SK-N-SH (cell line): ENCODE measurements around the gene GALK2. TPM values are rescaled to one million over a fixed set of nuclear protein-coding genes. Genes with fewer than 3 reads are reported as not detected.

ENCODE experiments used
- CTCF ChIA-PET: fragments of 300-600, 350-600 bp; formaldehyde crosslinking; extraction: SDS; loops from one replicate; lab custom pipeline; 2021; lab: Yijun Ruan, JAX
- POLR2A ChIA-PET: fragments of 350-600 bp; sonication (Branson Sonifier 250); formaldehyde crosslinking; extraction: SDS; loops from one replicate; lab custom pipeline; 2020; ENCODE audit warnings: antibody characterized with exemption, inconsistent platforms; lab: Yijun Ruan, JAX
- DNase-seq: peaks from one replicate; pipeline ENCODE4 v3.0.0; 2012
- H2AFZ ChIP-seq: fragments of 200-600 bp; sonication (generic); 2 replicates; pipeline ENCODE4 v1.8.1; 2016; ENCODE audit warnings: antibody characterized with exemption, mild to moderate bottlenecking, low read depth
- H3F3A ChIP-seq: fragments of 200-600 bp; sonication (generic); replicated peaks from 2 replicates; pipeline ENCODE3; 2016; ENCODE audit warnings: antibody characterized with exemption, mild to moderate bottlenecking; ENCODE audit not compliant: insufficient read depth
- H3K27ac ChIP-seq, 2 experiments: fragments of 200-500 bp in 1 of 2; fragments of 200-600 bp in 1 of 2; sonication (Bioruptor generic) in 1 of 2; sonication (generic), shearing (Covaris generic) in 1 of 2; 2 replicates each; pipeline versions ENCODE4 v1.5.1 to v1.6.1; 2014 to 2016; ENCODE audit warnings: low read depth in 2 of 2, inconsistent platforms in 1 of 2, low read length in 1 of 2, mild to moderate bottlenecking in 1 of 2, mixed read lengths in 1 of 2
- H3K27me3 ChIP-seq: fragments of 200-600 bp; sonication (generic), shearing (Covaris generic); 2 replicates; pipeline ENCODE4 v1.6.1; 2016; ENCODE audit warnings: mixed run types; ENCODE audit not compliant: insufficient read depth
- H3K36me3 ChIP-seq, 2 experiments: fragments of 200-500 bp in 1 of 2; fragments of 200-600 bp in 1 of 2; sonication (Bioruptor generic) in 1 of 2; sonication (generic) in 1 of 2; replicated peaks in 1 of 2; 2 replicates each; pipeline versions ENCODE3 to v1.5.1; 2014 to 2016; ENCODE audit warnings: low read length in 1 of 2, mild to moderate bottlenecking in 1 of 2; ENCODE audit not compliant: insufficient read depth in 2 of 2, control insufficient read depth in 1 of 2
- H3K4me1 ChIP-seq, 2 experiments: fragments of 200-500 bp in 1 of 2; fragments of 200-600 bp in 1 of 2; sonication (Bioruptor generic) in 1 of 2; sonication (generic), shearing (Covaris generic) in 1 of 2; 2 replicates each; pipeline versions ENCODE4 v1.5.1 to v1.6.1; 2014 to 2016; ENCODE audit warnings: low read depth in 1 of 2, low read length in 1 of 2, mixed run types in 1 of 2; ENCODE audit not compliant: insufficient read depth in 2 of 2, control insufficient read depth in 1 of 2
- H3K4me2 ChIP-seq: fragments of 200-600 bp; sonication (generic), shearing (Covaris generic); 2 replicates; pipeline ENCODE4 v1.6.1; 2017; ENCODE audit warnings: mixed run types
- H3K4me3 ChIP-seq, 2 experiments: fragments of 200-500 bp in 1 of 2; fragments of 200-600 bp in 1 of 2; sonication (Bioruptor generic) in 1 of 2; sonication (generic), shearing (Covaris generic) in 1 of 2; 2 replicates each; pipeline versions ENCODE4 v1.5.1 to v1.8.1; 2014 to 2016; ENCODE audit warnings: low read depth in 2 of 2, inconsistent platforms in 1 of 2, low read length in 1 of 2, mild to moderate bottlenecking in 1 of 2, mixed read lengths in 1 of 2, moderate library complexity in 1 of 2
- H3K79me2 ChIP-seq: fragments of 200-600 bp; sonication (generic); 2 replicates; pipeline ENCODE4 v1.8.1; 2017; ENCODE audit warnings: mild to moderate bottlenecking; ENCODE audit not compliant: insufficient read depth
- H3K9ac ChIP-seq: fragments of 200-600 bp; sonication (generic); 2 replicates; pipeline ENCODE4 v1.6.1; 2017; ENCODE audit warnings: mixed run types
- H3K9me2 ChIP-seq: fragments of 200-600 bp; sonication (generic); 2 replicates; pipeline ENCODE4 v1.6.1; 2017; ENCODE audit warnings: mixed run types
- H3K9me3 ChIP-seq: fragments of 200-600 bp; sonication (generic); 2 replicates; pipeline ENCODE4 v1.6.1; 2017; ENCODE audit warnings: mixed run types, mild to moderate bottlenecking, moderate library complexity
- H4K20me1 ChIP-seq: fragments of 200-600 bp; sonication (generic); 2 replicates; pipeline ENCODE4 v1.6.1; 2017; ENCODE audit warnings: mild to moderate bottlenecking, mixed run types; ENCODE audit not compliant: insufficient read depth
- FOSL2 ChIP-seq: IDR thresholded peaks from 2 replicates; pipeline ENCODE4 v1.4.0; 2012; ENCODE audit warnings: low read depth, mild to moderate bottlenecking, moderate library complexity, borderline replicate concordance
- GATA2 ChIP-seq: sonication (generic); formaldehyde crosslinking; IDR thresholded peaks from 2 replicates; pipeline ENCODE4 v1.5.0; 2020; ENCODE audit warnings: mild to moderate bottlenecking, missing genetic modification reagents
- POLR2AphosphoS5 ChIP-seq: IDR thresholded peaks from 2 replicates; pipeline ENCODE4 v1.6.1; 2012; ENCODE audit warnings: low read depth, low read length
- RAD21 ChIP-seq: IDR thresholded peaks from 2 replicates; pipeline ENCODE4 v1.6.1; 2012; ENCODE audit warnings: mild to moderate bottlenecking, low read length
- RFX5 ChIP-seq: IDR thresholded peaks from 2 replicates; pipeline ENCODE4 v1.6.1; 2012; ENCODE audit warnings: mild to moderate bottlenecking, improper control_type of control experiment, low read length
- SIN3A ChIP-seq: IDR thresholded peaks from 2 replicates; pipeline ENCODE4 v1.6.1; 2012; ENCODE audit warnings: low read depth, mild to moderate bottlenecking, low read length, moderate library complexity, borderline replicate concordance
- SMC3 ChIP-seq: IDR thresholded peaks from 2 replicates; pipeline ENCODE4 v1.6.1; 2012; ENCODE audit warnings: low read depth, low read length, improper control_type of control experiment
- WGBS: methylation state at CpG from one replicate; pipeline ENCODE4 v1.1.6; 2017; ENCODE audit warnings: low lambda C conversion rate; 5-methylcytosine and 5-hydroxymethylcytosine counted together
- polyA plus RNA-seq, 3 experiments: library from polyadenylated mRNA; depleted of rRNA; stranded (reverse); fragments of >200 nt; gene quantifications; 2 replicates each; pipeline ENCODE4 v1.2.3, GENCODE V29; 2012
- TF ChIP-seq, protein P1 (sequence below): IDR thresholded peaks from 2 replicates; pipeline ENCODE4 v1.4.0; 2012; ENCODE audit warnings: low read depth, borderline replicate concordance
- TF ChIP-seq, protein P2 (sequence below): IDR thresholded peaks from 2 replicates; pipeline ENCODE4 v1.6.1; 2012; ENCODE audit warnings: mild to moderate bottlenecking, low read depth, low read length, moderate library complexity
- TF ChIP-seq, protein P3 (sequence below): fragments of 150-350 bp; IDR thresholded peaks from 2 replicates; pipeline ENCODE4 v1.6.1; 2017; ENCODE audit warnings: antibody characterized with exemption, low read length, low read depth, borderline replicate concordance

GALK2 gene
- polyA plus RNA-seq, 1 of the 3 experiments (the other 2 are of a cell fraction): 19.0 TPM

- Histone ChIP-seq H3K79me2 (0 out of 2 replicates have a peak, but pooled peaks cover 4% of the 10 kb centered on the region), H3K4me1 (peaks cover 11 to 15% of the 10 kb centered on the region in 2 experiments; a peak in 3 of 4 replicates), H3K4me2 (no peak overlapping the region), H3K9me2 (no peaks in the 10 kb centered on the region), H2AFZ (no peak overlapping the region), H3K4me3 (no peak overlapping the region), H3F3A (peaks cover 4% of the 10 kb centered on the region), H3K9me3 (0 out of 2 replicates have a peak, but pooled peaks cover under 1% of the 10 kb centered on the region), H3K27me3 (no peaks in the 10 kb centered on the region), H3K9ac (no peak overlapping the region), H3K36me3 (peaks cover 0 to 7% of the 10 kb centered on the region in 2 experiments), H4K20me1 (no peaks in the 10 kb centered on the region), H3K27ac (no peak overlapping the region)
- ChIA-PET POLR2A (no interaction called here), CTCF (interaction anchor here (0.8 to 1.9 kb wide), 4 partner anchors 370 to 913 kb away, joined by 3 to 8 read pairs (median 6); no protein-coding TSS in a partner anchor)
- DNase-seq: no peak
- no peak for TF ChIP-seq RAD21
- TF ChIP-seq, protein P1, sequence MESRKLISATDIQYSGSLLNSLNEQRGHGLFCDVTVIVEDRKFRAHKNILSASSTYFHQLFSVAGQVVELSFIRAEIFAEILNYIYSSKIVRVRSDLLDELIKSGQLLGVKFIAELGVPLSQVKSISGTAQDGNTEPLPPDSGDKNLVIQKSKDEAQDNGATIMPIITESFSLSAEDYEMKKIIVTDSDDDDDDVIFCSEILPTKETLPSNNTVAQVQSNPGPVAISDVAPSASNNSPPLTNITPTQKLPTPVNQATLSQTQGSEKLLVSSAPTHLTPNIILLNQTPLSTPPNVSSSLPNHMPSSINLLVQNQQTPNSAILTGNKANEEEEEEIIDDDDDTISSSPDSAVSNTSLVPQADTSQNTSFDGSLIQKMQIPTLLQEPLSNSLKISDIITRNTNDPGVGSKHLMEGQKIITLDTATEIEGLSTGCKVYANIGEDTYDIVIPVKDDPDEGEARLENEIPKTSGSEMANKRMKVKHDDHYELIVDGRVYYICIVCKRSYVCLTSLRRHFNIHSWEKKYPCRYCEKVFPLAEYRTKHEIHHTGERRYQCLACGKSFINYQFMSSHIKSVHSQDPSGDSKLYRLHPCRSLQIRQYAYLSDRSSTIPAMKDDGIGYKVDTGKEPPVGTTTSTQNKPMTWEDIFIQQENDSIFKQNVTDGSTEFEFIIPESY: no peak
- TF ChIP-seq, protein P2, sequence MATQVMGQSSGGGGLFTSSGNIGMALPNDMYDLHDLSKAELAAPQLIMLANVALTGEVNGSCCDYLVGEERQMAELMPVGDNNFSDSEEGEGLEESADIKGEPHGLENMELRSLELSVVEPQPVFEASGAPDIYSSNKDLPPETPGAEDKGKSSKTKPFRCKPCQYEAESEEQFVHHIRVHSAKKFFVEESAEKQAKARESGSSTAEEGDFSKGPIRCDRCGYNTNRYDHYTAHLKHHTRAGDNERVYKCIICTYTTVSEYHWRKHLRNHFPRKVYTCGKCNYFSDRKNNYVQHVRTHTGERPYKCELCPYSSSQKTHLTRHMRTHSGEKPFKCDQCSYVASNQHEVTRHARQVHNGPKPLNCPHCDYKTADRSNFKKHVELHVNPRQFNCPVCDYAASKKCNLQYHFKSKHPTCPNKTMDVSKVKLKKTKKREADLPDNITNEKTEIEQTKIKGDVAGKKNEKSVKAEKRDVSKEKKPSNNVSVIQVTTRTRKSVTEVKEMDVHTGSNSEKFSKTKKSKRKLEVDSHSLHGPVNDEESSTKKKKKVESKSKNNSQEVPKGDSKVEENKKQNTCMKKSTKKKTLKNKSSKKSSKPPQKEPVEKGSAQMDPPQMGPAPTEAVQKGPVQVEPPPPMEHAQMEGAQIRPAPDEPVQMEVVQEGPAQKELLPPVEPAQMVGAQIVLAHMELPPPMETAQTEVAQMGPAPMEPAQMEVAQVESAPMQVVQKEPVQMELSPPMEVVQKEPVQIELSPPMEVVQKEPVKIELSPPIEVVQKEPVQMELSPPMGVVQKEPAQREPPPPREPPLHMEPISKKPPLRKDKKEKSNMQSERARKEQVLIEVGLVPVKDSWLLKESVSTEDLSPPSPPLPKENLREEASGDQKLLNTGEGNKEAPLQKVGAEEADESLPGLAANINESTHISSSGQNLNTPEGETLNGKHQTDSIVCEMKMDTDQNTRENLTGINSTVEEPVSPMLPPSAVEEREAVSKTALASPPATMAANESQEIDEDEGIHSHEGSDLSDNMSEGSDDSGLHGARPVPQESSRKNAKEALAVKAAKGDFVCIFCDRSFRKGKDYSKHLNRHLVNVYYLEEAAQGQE: no peak
- no peak for TF ChIP-seq SMC3
- no peak for TF ChIP-seq POLR2AphosphoS5
- TF ChIP-seq FOSL2: no peak
- TF ChIP-seq, protein P3, sequence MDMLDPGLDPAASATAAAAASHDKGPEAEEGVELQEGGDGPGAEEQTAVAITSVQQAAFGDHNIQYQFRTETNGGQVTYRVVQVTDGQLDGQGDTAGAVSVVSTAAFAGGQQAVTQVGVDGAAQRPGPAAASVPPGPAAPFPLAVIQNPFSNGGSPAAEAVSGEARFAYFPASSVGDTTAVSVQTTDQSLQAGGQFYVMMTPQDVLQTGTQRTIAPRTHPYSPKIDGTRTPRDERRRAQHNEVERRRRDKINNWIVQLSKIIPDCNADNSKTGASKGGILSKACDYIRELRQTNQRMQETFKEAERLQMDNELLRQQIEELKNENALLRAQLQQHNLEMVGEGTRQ: no peak
- no peak for TF ChIP-seq GATA2 (CRISPR knock-in tag)
- no peak for TF ChIP-seq RFX5
- TF ChIP-seq SIN3A: no peak
- 93% methylated on average over 2 of the region's 2 CpGs for WGBS
These were observed 62.3 kb downstream of the GALK2 start for GRCh38 chr15:49232236-49232806.
